Measurements from ENCODE around the gene TBL1X.

DNA sequence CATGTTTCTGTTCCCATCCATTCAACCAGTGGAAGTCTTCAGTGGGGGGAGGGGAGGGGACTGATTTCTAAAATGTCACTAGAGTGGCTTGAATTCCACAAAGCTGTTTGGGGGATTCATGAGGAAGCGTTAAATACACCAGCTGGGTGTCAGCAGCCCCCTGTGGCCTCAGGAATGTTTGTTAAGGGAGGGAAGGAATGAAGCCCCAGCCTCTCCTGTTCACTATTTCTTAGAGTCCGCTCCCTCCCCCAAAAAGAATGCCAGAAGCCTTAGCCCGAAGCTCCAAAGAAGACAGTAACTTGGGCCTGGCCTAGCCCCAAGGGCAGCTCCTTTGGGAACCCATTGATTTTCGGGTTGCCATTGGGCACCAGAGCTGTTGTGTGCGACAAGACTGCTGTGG lies 324.7 kb downstream of the TBL1X start:
- TF ChIP-seq CTCF (IDR thresholded peaks at IDR 0.05) (no peak), POLR2A (IDR thresholded peaks at IDR 0.05) (no peak)
